ENCODE results near the gene PLA2G4D. TPM values are rescaled to one million over a fixed set of nuclear protein-coding genes. Genes with fewer than 3 reads are reported as not detected.

The PLA2G4D gene
- total and polyA plus RNA-seq, 2 experiments from 2014 or later: 0.07 to 0.15 TPM

DNA sequence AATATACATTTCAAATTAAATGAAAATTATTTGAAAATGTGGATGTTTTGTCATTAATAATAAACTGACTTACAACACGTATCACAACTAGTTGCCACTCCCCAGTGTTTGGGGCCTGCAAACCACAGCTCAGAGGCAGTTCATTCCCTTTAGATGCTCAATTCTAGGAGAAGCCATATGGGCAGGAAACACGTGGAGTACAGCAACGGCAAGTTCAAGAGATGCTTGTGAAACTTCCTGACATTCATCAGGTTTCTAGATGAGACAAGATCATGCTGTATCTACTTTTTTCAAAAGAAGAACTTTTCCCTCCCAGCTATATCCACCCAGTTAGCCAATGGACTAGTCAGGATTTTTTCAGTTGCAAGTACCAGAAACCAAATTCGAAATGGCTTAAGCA lies 17.6 kb upstream of the PLA2G4D start (continued):
- TF ChIP-seq JUNB (IDR thresholded peaks at IDR 0.05; ENCODE audit: unreplicated experiment) (no peak), CREB1 (CRISPR knock-in tag; IDR thresholded peaks at IDR 0.05; ENCODE audit: low read depth) (no peak), ZNF331 (CRISPR knock-in tag; IDR thresholded peaks at IDR 0.05; ENCODE audit: low read depth) (no peak), ETS1 (IDR thresholded peaks at IDR 0.05) (no peak), STAT1 (IDR thresholded peaks at IDR 0.05; ENCODE audit: unreplicated experiment) (no peak)

GRCh38 chr15:42110367-42110766 lies 16.0 kb upstream of the PLA2G4D start:
- no peaks in the 10 kb centered on the region for H3K36me3 ChIP-seq (ENCODE audit: insufficient read depth)
- Mint-ChIP-seq H3K27ac (no peak overlapping the region), H3K4me1 (peaks cover 4% of the 10 kb centered on the region), H3K27me3 (ENCODE audit: insufficient read depth, low read depth, poor library complexity) (peaks cover 4% of the 10 kb centered on the region), H3K4me3 (no peak overlapping the region), H3K9me3 (no peaks in the 10 kb centered on the region), H3K36me3 (ENCODE audit: low read depth) (no peaks in the 10 kb centered on the region)
- H3K27ac ChIP-seq (ENCODE audit: low read depth): no peak overlapping the region
- H3K4me3 ChIP-seq: no peak overlapping the region
- no peaks in the 10 kb centered on the region for H3F3A ChIP-seq (replicated peaks; ENCODE audit: low read depth)
- H3K27me3 ChIP-seq (ENCODE audit: insufficient read depth): no peaks in the 10 kb centered on the region
- H4K20me1 ChIP-seq (replicated peaks; ENCODE audit: insufficient read depth): no peaks in the 10 kb centered on the region
- no peaks in the 10 kb centered on the region for H3K9me2 ChIP-seq (ENCODE audit: insufficient read depth)
- no peak overlapping the region for H3K4me2 ChIP-seq
- peak; percentile 60; the same call in 2 of the 3 replicates for ATAC-seq
- no peak for TF ChIP-seq NANOG (IDR thresholded peaks at IDR 0.05; ENCODE audit: borderline replicate concordance)
- no peak for TF ChIP-seq EZH2phosphoT487 (IDR thresholded peaks at IDR 0.05; ENCODE audit: unreplicated experiment)
- TF ChIP-seq ZNF114 (CRISPR knock-in tag; IDR thresholded peaks at IDR 0.05): no peak
- no peak for TF ChIP-seq ZNF331 (CRISPR knock-in tag; IDR thresholded peaks at IDR 0.05; ENCODE audit: low read depth)
- TF ChIP-seq, protein P1, sequence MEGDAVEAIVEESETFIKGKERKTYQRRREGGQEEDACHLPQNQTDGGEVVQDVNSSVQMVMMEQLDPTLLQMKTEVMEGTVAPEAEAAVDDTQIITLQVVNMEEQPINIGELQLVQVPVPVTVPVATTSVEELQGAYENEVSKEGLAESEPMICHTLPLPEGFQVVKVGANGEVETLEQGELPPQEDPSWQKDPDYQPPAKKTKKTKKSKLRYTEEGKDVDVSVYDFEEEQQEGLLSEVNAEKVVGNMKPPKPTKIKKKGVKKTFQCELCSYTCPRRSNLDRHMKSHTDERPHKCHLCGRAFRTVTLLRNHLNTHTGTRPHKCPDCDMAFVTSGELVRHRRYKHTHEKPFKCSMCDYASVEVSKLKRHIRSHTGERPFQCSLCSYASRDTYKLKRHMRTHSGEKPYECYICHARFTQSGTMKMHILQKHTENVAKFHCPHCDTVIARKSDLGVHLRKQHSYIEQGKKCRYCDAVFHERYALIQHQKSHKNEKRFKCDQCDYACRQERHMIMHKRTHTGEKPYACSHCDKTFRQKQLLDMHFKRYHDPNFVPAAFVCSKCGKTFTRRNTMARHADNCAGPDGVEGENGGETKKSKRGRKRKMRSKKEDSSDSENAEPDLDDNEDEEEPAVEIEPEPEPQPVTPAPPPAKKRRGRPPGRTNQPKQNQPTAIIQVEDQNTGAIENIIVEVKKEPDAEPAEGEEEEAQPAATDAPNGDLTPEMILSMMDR (conservative IDR thresholded peaks at IDR 0.05; ENCODE audit: low read depth in 2 of 2): no peak
- no peaks in the 10 kb centered on the region for H3K4me1 ChIP-seq (ENCODE audit: insufficient read depth)
- no peak overlapping the region for H2AFZ ChIP-seq
- H3K79me2 ChIP-seq (replicated peaks; ENCODE audit: insufficient read depth): no peaks in the 10 kb centered on the region
- no peak for DNase-seq (ENCODE audit: low spot score)

DNA sequence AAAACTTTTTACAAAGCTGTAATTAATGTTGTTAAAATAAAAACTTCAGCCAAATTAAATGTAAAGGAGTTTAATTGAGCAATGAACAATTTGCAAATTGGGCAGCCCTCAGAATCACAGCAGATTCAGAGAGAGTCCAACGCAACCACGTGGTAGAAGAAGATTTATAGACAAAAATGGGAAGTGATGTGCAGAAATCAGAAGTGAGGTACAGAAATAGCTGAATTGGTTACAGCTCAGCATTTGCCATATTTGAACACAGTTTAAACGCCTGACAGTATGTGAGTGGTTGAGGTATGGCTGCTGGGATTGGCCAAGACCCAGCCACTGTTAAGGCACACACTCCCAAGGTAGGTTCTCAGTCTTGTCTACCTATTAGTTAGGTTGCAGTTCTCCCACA lies 14.4 kb upstream of the PLA2G4D start:
- peaks cover 4% of the 10 kb centered on the region for H3K27me3 Mint-ChIP-seq (ENCODE audit: insufficient read depth, low read depth, poor library complexity)
- Histone ChIP-seq H2AFZ (no peak overlapping the region), H3K27me3 (ENCODE audit: insufficient read depth) (no peaks in the 10 kb centered on the region), H3K4me2 (no peak overlapping the region), H4K20me1 (replicated peaks; ENCODE audit: insufficient read depth) (no peaks in the 10 kb centered on the region), H3K36me3 (ENCODE audit: insufficient read depth) (no peaks in the 10 kb centered on the region), H3K27ac (ENCODE audit: low read depth) (no peak overlapping the region), H3K4me1 (ENCODE audit: insufficient read depth) (no peaks in the 10 kb centered on the region), H3F3A (replicated peaks; ENCODE audit: low read depth) (no peaks in the 10 kb centered on the region), H3K9me2 (ENCODE audit: insufficient read depth) (no peaks in the 10 kb centered on the region), H3K79me2 (replicated peaks; ENCODE audit: insufficient read depth) (no peaks in the 10 kb centered on the region), H3K4me3 (no peak overlapping the region)
- no peaks in the 10 kb centered on the region for H3K9me3 Mint-ChIP-seq
- H3K36me3 Mint-ChIP-seq (ENCODE audit: low read depth): no peaks in the 10 kb centered on the region
- ATAC-seq (no peak), DNase-seq (ENCODE audit: low spot score) (no peak)
- H3K4me3 Mint-ChIP-seq: no peak overlapping the region
- H3K4me1 Mint-ChIP-seq: peaks cover 4% of the 10 kb centered on the region
- H3K27ac Mint-ChIP-seq: no peak overlapping the region
- TF ChIP-seq EZH2phosphoT487 (IDR thresholded peaks at IDR 0.05; ENCODE audit: unreplicated experiment): no peak
- TF ChIP-seq, protein P1 (conservative IDR thresholded peaks at IDR 0.05; ENCODE audit: low read depth in 2 of 2): no peak
- TF ChIP-seq STAT1 (IDR thresholded peaks at IDR 0.05; ENCODE audit: unreplicated experiment): no peak
- TF ChIP-seq ZNF114 (CRISPR knock-in tag; IDR thresholded peaks at IDR 0.05): no peak
- no peak for TF ChIP-seq REST (IDR thresholded peaks at IDR 0.05; ENCODE audit: unreplicated experiment)
- no peak for TF ChIP-seq ZNF331 (CRISPR knock-in tag; IDR thresholded peaks at IDR 0.05; ENCODE audit: low read depth)
- TF ChIP-seq NANOG (IDR thresholded peaks at IDR 0.05; ENCODE audit: borderline replicate concordance): no peak
- no peak for TF ChIP-seq CREB1 (CRISPR knock-in tag; IDR thresholded peaks at IDR 0.05; ENCODE audit: low read depth)
- no peak for TF ChIP-seq ETS1 (IDR thresholded peaks at IDR 0.05)
- no peak for TF ChIP-seq POLR2AphosphoS5 (IDR thresholded peaks at IDR 0.05; ENCODE audit: low read depth)
- no peak for TF ChIP-seq JUNB (IDR thresholded peaks at IDR 0.05; ENCODE audit: unreplicated experiment)
